Measurements from ENCODE around the gene PTPN23. TPM values are rescaled to one million over a fixed set of nuclear protein-coding genes. Genes with fewer than 3 reads are reported as not detected.

PTPN23 gene
- polyA plus RNA-seq, 1 donor from 2014 or later = 36.2 TPM

- Histone ChIP-seq H3K27me3 (ENCODE audit: insufficient read depth, low read depth, low read length) (no peaks in the 10 kb centered on the region), H3K79me2 (replicated peaks; ENCODE audit: insufficient read depth, low read length) (no peaks in the 10 kb centered on the region), H3K4me3 (ENCODE audit: low read length) (no peak overlapping the region), H3K27ac (ENCODE audit: low read length) (no peak overlapping the region), H3K36me3 (ENCODE audit: insufficient read depth, low read length) (no peaks in the 10 kb centered on the region), H3F3A (ENCODE audit: insufficient read depth, low read length, poor library complexity, severe bottlenecking) (no peaks in the 10 kb centered on the region), H2AFZ (ENCODE audit: low read depth, low read length) (no peak overlapping the region), H3K9me2 (ENCODE audit: insufficient read depth, low read length) (no peaks in the 10 kb centered on the region), H3K9me3 (ENCODE audit: low read length) (no peaks in the 10 kb centered on the region), H3K4me2 (ENCODE audit: low read length) (no peak overlapping the region), H3K9ac (ENCODE audit: low read length) (no peak overlapping the region), H4K20me1 (ENCODE audit: insufficient read depth) (no peaks in the 10 kb centered on the region)
- TF ChIP-seq EP300 (conservative IDR thresholded peaks at IDR 0.05; ENCODE audit: poor library complexity, severe bottlenecking) (no peak), MXI1 (conservative IDR thresholded peaks at IDR 0.05; ENCODE audit: poor library complexity, severe bottlenecking) (no peak), POLR2AphosphoS5 (IDR thresholded peaks at IDR 0.05) (no peak), TAF1 (IDR thresholded peaks at IDR 0.05; ENCODE audit: low read depth) (no peak), RAD21 (conservative IDR thresholded peaks at IDR 0.05) (no peak), SMC3 (conservative IDR thresholded peaks at IDR 0.05; ENCODE audit: poor library complexity) (no peak), EZH2 (IDR thresholded peaks at IDR 0.05; ENCODE audit: borderline replicate concordance, insufficient read depth, low read length, poor library complexity, severe bottlenecking) (no peak), REST (IDR thresholded peaks at IDR 0.05; ENCODE audit: borderline replicate concordance) (no peak), CTCF (IDR thresholded peaks at IDR 0.05; ENCODE audit: poor library complexity, severe bottlenecking) (no peak)
Measured at GRCh38 chr3:47425383-47425778, 44.6 kb downstream of the PTPN23 start.

- no peaks in the 10 kb centered on the region for H3K9me2 ChIP-seq (ENCODE audit: insufficient read depth, low read length)
- H4K20me1 ChIP-seq (ENCODE audit: insufficient read depth) = no peaks in the 10 kb centered on the region
- no peak overlapping the region for H2AFZ ChIP-seq (ENCODE audit: low read depth, low read length)
- H3K4me2 ChIP-seq (ENCODE audit: low read length) = no peak overlapping the region
- TF ChIP-seq POLR2AphosphoS5 (IDR thresholded peaks at IDR 0.05) = no peak
- no peak for TF ChIP-seq TAF1 (IDR thresholded peaks at IDR 0.05; ENCODE audit: low read depth)
- TF ChIP-seq EZH2 (IDR thresholded peaks at IDR 0.05; ENCODE audit: borderline replicate concordance, insufficient read depth, low read length, poor library complexity, severe bottlenecking) = no peak
- no peak for TF ChIP-seq SMC3 (conservative IDR thresholded peaks at IDR 0.05; ENCODE audit: poor library complexity)
- no peak for TF ChIP-seq EP300 (conservative IDR thresholded peaks at IDR 0.05; ENCODE audit: poor library complexity, severe bottlenecking)
- no peak for TF ChIP-seq MXI1 (conservative IDR thresholded peaks at IDR 0.05; ENCODE audit: poor library complexity, severe bottlenecking)
- no peak for TF ChIP-seq RAD21 (conservative IDR thresholded peaks at IDR 0.05)
- TF ChIP-seq CTCF (IDR thresholded peaks at IDR 0.05; ENCODE audit: poor library complexity, severe bottlenecking) = no peak
- TF ChIP-seq REST (IDR thresholded peaks at IDR 0.05; ENCODE audit: borderline replicate concordance) = no peak
- H3K27me3 ChIP-seq (ENCODE audit: insufficient read depth, low read depth, low read length) = no peaks in the 10 kb centered on the region
- H3K79me2 ChIP-seq (replicated peaks; ENCODE audit: insufficient read depth, low read length) = no peaks in the 10 kb centered on the region
- H3K9me3 ChIP-seq (ENCODE audit: low read length) = no peaks in the 10 kb centered on the region
- no peaks in the 10 kb centered on the region for H3F3A ChIP-seq (ENCODE audit: insufficient read depth, low read length, poor library complexity, severe bottlenecking)
- H3K4me3 ChIP-seq (ENCODE audit: low read length) = no peak overlapping the region
- no peaks in the 10 kb centered on the region for H3K36me3 ChIP-seq (ENCODE audit: insufficient read depth, low read length)
- no peak overlapping the region for H3K27ac ChIP-seq (ENCODE audit: low read length)
- no peak overlapping the region for H3K9ac ChIP-seq (ENCODE audit: low read length)
Measured at GRCh38 chr3:47425959-47426358, 45.1 kb downstream of the PTPN23 start.

All from neural cell (in vitro differentiated cells).